Activated T-helper 17 cell treated with anti-CD3 and anti-CD28 coated beads, Interleukin-2, amount 50 U/mL, for 72 hours (primary cell): ENCODE measurements around the gene ANO2. TPM values are rescaled to one million over a fixed set of nuclear protein-coding genes. Genes with fewer than 3 reads are reported as not detected.

Experiments used
- ATAC-seq: fragments of 150-1000 bp; cut with Tn5 transposase; replicated peaks from 2 replicates; pipeline ENCODE4 v1.10.0; 2021; ENCODE audit warnings: mild to moderate bottlenecking, moderate library complexity
- H3K27ac Mint-ChIP-seq: one replicate; pipeline ENCODE4 v1.8.0; 2022; ENCODE audit warnings: mixed read lengths
- H3K27me3 Mint-ChIP-seq: one replicate; pipeline ENCODE4 v1.8.0; 2022; ENCODE audit warnings: mixed read lengths
- H3K36me3 Mint-ChIP-seq: one replicate; pipeline ENCODE4 v1.8.0; 2022; ENCODE audit warnings: low read depth, mild to moderate bottlenecking, mixed read lengths
- H3K4me1 Mint-ChIP-seq: one replicate; pipeline ENCODE4 v1.8.0; 2022; ENCODE audit warnings: mixed read lengths
- H3K4me3 Mint-ChIP-seq: one replicate; pipeline ENCODE4 v1.8.0; 2022; ENCODE audit warnings: mild to moderate bottlenecking, mixed read lengths
- H3K9me3 Mint-ChIP-seq: one replicate; pipeline ENCODE4 v1.8.0; 2022; ENCODE audit warnings: mixed read lengths
- total RNA-seq, 2 donors: library from RNA; stranded (reverse); gene quantifications; one replicate each; pipeline ENCODE4 v1.2.3, GENCODE V29; 2022

The ANO2 gene
- total RNA-seq, 2 donors from 2014 or later: not detected

DNA sequence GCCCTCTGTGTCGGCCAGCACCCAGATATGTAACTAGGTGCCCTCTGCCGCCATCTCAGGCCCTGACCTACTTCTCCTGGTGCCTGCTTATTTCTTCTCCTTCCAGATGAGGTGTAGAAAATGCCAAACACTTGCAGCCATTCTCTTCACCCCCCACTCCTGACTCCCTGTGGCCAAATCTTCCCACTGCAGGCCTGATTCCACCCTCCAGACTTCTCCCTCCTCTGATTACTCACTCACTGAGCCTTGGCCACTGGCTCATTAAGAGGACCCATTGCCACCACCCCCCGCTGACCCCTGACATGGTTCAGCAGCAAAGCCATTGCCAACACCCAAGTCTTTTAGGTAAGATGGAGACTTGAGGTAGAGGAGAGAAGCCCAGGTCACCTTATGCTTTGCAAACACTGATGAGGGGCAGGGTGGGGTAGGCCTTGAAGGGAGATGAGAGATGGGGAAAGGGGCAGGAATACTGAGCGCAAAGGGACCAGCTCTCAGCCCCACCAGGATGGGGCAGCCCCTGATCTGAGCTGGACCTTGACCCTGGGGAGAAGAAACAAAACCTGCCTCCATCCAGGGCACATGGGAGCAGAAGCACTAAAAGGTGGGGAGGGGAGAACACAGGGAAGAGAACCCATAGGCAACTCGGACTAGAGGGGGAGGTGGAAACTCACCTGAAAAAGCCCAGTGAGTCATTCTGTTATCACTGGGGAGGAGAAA is 25.1 kb upstream of the ANO2 start:
- no peak overlapping the region for H3K4me3 Mint-ChIP-seq
- H3K4me1 Mint-ChIP-seq: no peaks in the 10 kb centered on the region
- H3K36me3 Mint-ChIP-seq: no peaks in the 10 kb centered on the region
- no peaks in the 10 kb centered on the region for H3K9me3 Mint-ChIP-seq
- no peak for ATAC-seq
- H3K27me3 Mint-ChIP-seq: peaks cover 30% of the 10 kb centered on the region
- H3K27ac Mint-ChIP-seq: no peak overlapping the region

- no peak overlapping the region for H3K4me3 Mint-ChIP-seq
These were observed 24.3 kb upstream of the ANO2 start for GRCh38 chr12:5969156-5969973.

DNA sequence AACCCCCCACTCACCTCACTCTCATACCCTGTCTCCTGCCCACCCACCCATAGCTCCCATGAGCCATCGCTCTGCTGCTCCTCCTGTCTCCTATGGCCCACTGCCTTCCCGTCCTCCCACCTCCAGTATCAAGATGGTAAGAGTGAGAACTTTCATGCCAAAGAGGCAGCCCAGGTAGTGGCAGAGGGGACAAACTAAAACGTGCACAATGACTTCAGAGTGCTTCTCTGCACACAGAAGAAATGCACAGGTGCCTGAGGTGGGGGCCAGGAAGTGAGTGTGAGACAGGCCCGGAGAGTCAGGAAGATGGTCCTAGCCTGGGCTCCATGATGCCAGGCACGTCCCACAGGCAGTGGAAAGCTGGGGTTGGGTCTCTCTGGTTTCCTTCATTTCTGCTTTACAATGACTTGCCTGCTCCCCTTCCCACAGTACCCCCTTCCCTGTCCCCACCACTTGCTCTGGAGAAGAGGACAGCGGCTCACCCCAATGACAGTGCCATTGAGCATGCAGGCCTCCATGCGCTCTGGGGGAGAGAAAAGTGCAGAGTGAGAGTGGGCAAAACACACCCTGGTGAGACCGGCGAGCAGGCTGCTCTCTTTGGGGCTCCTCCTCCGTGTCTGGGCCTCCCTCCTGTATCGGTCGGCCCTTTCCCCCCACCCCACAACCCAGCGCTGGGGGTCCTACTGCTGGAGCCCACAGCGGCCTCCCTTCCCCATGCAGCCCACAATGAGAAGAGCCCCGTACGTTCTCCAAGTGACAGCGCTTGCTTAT is 22.8 kb upstream of the ANO2 start:
- Mint-ChIP-seq H3K27me3 (peaks cover 20% of the 10 kb centered on the region), H3K9me3 (no peaks in the 10 kb centered on the region), H3K27ac (no peak overlapping the region), H3K4me3 (no peak overlapping the region), H3K36me3 (no peaks in the 10 kb centered on the region), H3K4me1 (no peaks in the 10 kb centered on the region)
- no peak for ATAC-seq

More at GRCh38 chr12:5969156-5969973, 24.3 kb upstream of the ANO2 start:
- Mint-ChIP-seq H3K9me3 (no peaks in the 10 kb centered on the region), H3K27ac (no peak overlapping the region), H3K4me1 (no peaks in the 10 kb centered on the region), H3K36me3 (no peaks in the 10 kb centered on the region), H3K27me3 (peaks cover 29% of the 10 kb centered on the region)
- ATAC-seq: no peak

- H3K27me3 Mint-ChIP-seq: peaks cover 12% of the 10 kb centered on the region
- no peaks in the 10 kb centered on the region for H3K9me3 Mint-ChIP-seq
- no peak for ATAC-seq
- H3K4me3 Mint-ChIP-seq: no peak overlapping the region
- no peaks in the 10 kb centered on the region for H3K4me1 Mint-ChIP-seq
- no peaks in the 10 kb centered on the region for H3K36me3 Mint-ChIP-seq
- H3K27ac Mint-ChIP-seq: no peak overlapping the region
These were observed 21.5 kb upstream of the ANO2 start for GRCh38 chr12:5966486-5967095.

DNA sequence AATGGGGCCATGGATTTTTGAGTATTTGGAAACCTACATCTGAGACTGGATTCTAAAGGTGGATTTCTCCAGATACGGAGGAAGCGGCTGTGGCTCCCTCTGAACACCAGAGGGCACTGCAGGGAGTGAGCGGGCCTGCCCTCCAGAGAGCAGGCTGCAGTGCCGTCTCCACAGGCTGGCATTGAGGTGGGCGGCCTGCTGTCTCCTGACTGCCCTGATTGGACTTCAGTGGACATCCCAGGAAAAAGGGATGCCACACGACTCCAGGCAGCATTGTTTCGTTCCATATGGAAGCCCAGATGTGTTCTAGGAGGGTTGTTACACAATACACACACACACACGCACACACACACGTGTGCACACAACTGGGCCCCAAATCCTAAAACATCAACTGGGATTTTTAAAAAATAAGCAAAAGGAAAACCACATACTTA is 20.9 kb upstream of the ANO2 start:
- H3K27me3 Mint-ChIP-seq: peaks cover 11% of the 10 kb centered on the region
- H3K4me1 Mint-ChIP-seq: no peaks in the 10 kb centered on the region
- H3K4me3 Mint-ChIP-seq: no peak overlapping the region
- no peaks in the 10 kb centered on the region for H3K36me3 Mint-ChIP-seq
- no peak overlapping the region for H3K27ac Mint-ChIP-seq
- ATAC-seq: peak; percentile 64
- no peaks in the 10 kb centered on the region for H3K9me3 Mint-ChIP-seq

- H3K27ac Mint-ChIP-seq: no peak overlapping the region
- ATAC-seq: peak; percentile 14
These were observed 20.1 kb upstream of the ANO2 start for GRCh38 chr12:5964913-5965900.

DNA sequence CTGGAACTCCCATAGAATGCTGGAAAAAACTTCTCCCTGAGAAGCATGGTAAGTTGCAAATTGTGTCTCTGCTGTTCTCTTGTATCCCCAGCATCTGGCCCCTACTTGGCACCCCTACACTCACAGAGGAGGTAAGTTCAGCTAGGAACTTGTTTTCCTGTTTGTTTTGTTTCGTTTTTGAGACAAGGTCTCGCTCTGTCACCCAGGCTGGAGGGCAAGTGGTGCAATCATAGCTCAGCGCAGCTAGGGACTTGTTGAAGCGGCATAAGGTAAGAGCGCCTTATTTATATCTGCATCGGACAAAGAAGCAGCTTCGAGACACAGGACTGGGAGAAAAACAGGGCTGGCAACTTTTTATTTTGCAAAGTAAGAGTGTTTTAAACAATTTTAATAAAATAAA is 18.5 kb upstream of the ANO2 start:
- no peaks in the 10 kb centered on the region for H3K36me3 Mint-ChIP-seq
- H3K27ac Mint-ChIP-seq: no peak overlapping the region
- H3K27me3 Mint-ChIP-seq: no peaks in the 10 kb centered on the region
- no peaks in the 10 kb centered on the region for H3K4me1 Mint-ChIP-seq
- no peak for ATAC-seq
- H3K4me3 Mint-ChIP-seq: no peak overlapping the region
- H3K9me3 Mint-ChIP-seq: no peaks in the 10 kb centered on the region

More at GRCh38 chr12:5964913-5965900, 20.1 kb upstream of the ANO2 start:
- Mint-ChIP-seq H3K36me3 (no peaks in the 10 kb centered on the region), H3K9me3 (no peaks in the 10 kb centered on the region), H3K4me3 (no peak overlapping the region), H3K27me3 (peaks cover 3% of the 10 kb centered on the region), H3K4me1 (no peaks in the 10 kb centered on the region)

DNA sequence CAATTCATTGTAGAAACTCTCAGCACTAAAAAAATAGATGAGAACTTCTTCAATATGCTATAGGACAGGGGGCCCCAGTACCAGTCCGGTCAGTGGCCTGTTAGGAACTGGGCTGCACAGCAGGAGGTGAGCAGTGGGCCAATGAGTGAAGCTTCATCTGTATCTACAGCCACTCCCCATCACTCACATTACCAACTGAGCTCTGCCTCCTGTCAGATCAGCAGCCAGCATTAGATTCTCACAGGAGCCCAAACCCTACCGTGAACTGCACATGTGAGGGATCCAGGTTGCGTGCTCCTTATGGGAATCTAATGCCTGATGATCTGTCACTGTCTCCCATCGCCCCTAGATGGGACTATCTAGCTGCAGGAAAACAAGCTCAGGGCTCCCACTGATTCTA is 15.7 kb upstream of the ANO2 start:
- Mint-ChIP-seq H3K4me3 (no peak overlapping the region), H3K27ac (no peak overlapping the region), H3K9me3 (no peaks in the 10 kb centered on the region), H3K27me3 (peaks cover 9% of the 10 kb centered on the region), H3K4me1 (no peaks in the 10 kb centered on the region), H3K36me3 (no peaks in the 10 kb centered on the region)
- ATAC-seq: no peak

GRCh38 chr12:5956987-5957386 is 11.9 kb upstream of the ANO2 start:
- Mint-ChIP-seq H3K4me3 (no peak overlapping the region), H3K36me3 (no peaks in the 10 kb centered on the region), H3K27ac (no peak overlapping the region), H3K4me1 (no peaks in the 10 kb centered on the region), H3K27me3 (peaks cover 22% of the 10 kb centered on the region), H3K9me3 (no peaks in the 10 kb centered on the region)
- no peak for ATAC-seq

GRCh38 chr12:5954661-5955060 is 9.6 kb upstream of the ANO2 start:
- peaks cover 35% of the 10 kb centered on the region for H3K27me3 Mint-ChIP-seq
- no peak for ATAC-seq
- H3K4me1 Mint-ChIP-seq: no peaks in the 10 kb centered on the region
- H3K4me3 Mint-ChIP-seq: no peak overlapping the region
- no peaks in the 10 kb centered on the region for H3K36me3 Mint-ChIP-seq
- no peak overlapping the region for H3K27ac Mint-ChIP-seq
- no peaks in the 10 kb centered on the region for H3K9me3 Mint-ChIP-seq

- Mint-ChIP-seq H3K4me3 (no peak overlapping the region), H3K36me3 (no peaks in the 10 kb centered on the region), H3K4me1 (no peaks in the 10 kb centered on the region), H3K27me3 (peaks cover 38% of the 10 kb centered on the region), H3K27ac (no peak overlapping the region), H3K9me3 (no peaks in the 10 kb centered on the region)
- ATAC-seq: no peak
These were observed 9.0 kb upstream of the ANO2 start for GRCh38 chr12:5953835-5954586.

DNA sequence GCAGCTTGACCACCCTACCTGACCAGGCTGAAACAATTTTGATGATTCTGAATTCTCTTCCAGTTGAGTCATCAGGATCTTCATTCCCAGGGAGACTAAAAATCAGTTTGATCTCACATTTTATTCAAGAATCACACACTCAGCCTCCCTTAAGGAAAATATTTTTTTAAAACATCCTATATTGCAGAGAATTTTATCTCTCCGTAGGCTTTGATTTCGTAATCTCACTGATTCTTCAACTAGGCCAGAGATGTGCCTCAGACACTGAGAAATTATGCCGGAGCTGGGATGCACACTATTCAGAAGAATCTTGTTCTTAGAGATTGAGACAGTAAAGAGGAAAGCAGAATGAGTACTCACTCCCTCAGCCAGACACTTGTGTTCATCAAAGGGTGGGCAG is 7.0 kb upstream of the ANO2 start:
- Mint-ChIP-seq H3K27ac (no peak overlapping the region), H3K27me3 (peaks cover 39% of the 10 kb centered on the region), H3K36me3 (no peaks in the 10 kb centered on the region), H3K9me3 (no peaks in the 10 kb centered on the region), H3K4me3 (no peak overlapping the region), H3K4me1 (no peaks in the 10 kb centered on the region)
- ATAC-seq: no peak

- Mint-ChIP-seq H3K4me3 (no peak overlapping the region), H3K27ac (no peak overlapping the region), H3K36me3 (no peaks in the 10 kb centered on the region), H3K4me1 (no peaks in the 10 kb centered on the region), H3K9me3 (no peaks in the 10 kb centered on the region), H3K27me3 (peaks cover 56% of the 10 kb centered on the region)
- no peak for ATAC-seq
These were observed 3.6 kb upstream of the ANO2 start for GRCh38 chr12:5948696-5949095.
